ENCODE measurements around the gene STMND1.

GRCh38 chr6:17159240-17159639, 57.4 kb downstream of the STMND1 start:
- TF ChIP-seq, protein P1, sequence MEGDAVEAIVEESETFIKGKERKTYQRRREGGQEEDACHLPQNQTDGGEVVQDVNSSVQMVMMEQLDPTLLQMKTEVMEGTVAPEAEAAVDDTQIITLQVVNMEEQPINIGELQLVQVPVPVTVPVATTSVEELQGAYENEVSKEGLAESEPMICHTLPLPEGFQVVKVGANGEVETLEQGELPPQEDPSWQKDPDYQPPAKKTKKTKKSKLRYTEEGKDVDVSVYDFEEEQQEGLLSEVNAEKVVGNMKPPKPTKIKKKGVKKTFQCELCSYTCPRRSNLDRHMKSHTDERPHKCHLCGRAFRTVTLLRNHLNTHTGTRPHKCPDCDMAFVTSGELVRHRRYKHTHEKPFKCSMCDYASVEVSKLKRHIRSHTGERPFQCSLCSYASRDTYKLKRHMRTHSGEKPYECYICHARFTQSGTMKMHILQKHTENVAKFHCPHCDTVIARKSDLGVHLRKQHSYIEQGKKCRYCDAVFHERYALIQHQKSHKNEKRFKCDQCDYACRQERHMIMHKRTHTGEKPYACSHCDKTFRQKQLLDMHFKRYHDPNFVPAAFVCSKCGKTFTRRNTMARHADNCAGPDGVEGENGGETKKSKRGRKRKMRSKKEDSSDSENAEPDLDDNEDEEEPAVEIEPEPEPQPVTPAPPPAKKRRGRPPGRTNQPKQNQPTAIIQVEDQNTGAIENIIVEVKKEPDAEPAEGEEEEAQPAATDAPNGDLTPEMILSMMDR (IDR thresholded peaks at IDR 0.05), result no peak
- TF ChIP-seq POLR2A (IDR thresholded peaks at IDR 0.05), result no peak
